Measurements from ENCODE around the gene KCNG2. TPM values are rescaled to one million over a fixed set of nuclear protein-coding genes. Genes with fewer than 3 reads are reported as not detected.

Gene KCNG2
- total and polyA plus RNA-seq, 2 of the 4 experiments (the other 2 are of a cell fraction), result not detected

DNA sequence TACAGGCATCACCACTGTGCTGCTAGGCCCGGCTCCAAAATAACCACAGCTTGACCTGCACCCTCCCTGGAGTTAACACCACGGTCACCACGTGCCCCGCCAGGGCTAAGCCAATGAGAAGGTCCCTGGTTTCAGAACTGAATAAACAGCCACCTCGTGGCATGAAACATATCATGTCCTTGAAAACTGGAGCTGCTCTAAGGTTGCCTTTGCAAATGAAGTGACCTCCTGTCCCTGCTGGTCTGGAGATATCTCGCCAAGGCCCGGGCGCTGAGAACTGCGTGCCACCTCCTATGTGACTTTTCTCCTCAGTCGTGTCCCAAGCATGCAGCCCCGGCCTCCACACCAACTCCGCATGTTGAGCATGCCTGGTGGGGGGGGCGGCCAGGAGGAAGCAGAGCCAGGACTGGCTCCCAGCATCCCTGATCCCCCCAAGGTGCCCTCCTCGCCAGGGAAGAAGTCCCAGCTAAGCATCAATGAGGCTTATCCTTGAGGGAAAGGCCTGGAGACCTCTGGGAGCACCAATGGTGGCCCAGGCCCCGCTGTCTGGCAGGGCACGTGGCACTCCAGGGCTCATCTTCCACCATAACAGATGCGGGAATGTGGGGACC, 16.3 kb upstream of the KCNG2 start:
- 100% methylated on average over 2 of the region's 17 CpGs; no CpG with 5 or more reads in 1 of the 2 experiments for WGBS, 2 experiments (ENCODE audit: extremely low coverage in 2 of 2, insufficient read length in 1 of 2)
- H3K4ac ChIP-seq (ENCODE audit: low read depth, low read length), result no peak overlapping the region
- no peak overlapping the region for H2BK15ac ChIP-seq (ENCODE audit: low read depth, low read length)
- no peak overlapping the region for H3K4me3 ChIP-seq (ENCODE audit: insufficient read depth, low read depth, low read length)
- ChIA-PET CTCF (no interaction called here), POLR2A (ENCODE audit: unreplicated experiment) (no interaction called here)
- no peaks in the 10 kb centered on the region for H4K20me1 ChIP-seq (ENCODE audit: insufficient read depth, low read length)
- H4K5ac ChIP-seq (ENCODE audit: low read depth, low read length), result no peak overlapping the region
- no peak for ATAC-seq (ENCODE audit: low read depth)
- H2AFZ ChIP-seq (replicated peaks; ENCODE audit: low read length, poor library complexity), result no peak overlapping the region
- H3K79me1 ChIP-seq (ENCODE audit: low read depth in 1 of 2, low read length in 2 of 2), result no peaks in the 10 kb centered on the region
- no peak overlapping the region for H3K9ac ChIP-seq (ENCODE audit: low read depth, low read length)
- no peak overlapping the region for H2BK20ac ChIP-seq (ENCODE audit: low read depth, low read length)
- H3K56ac ChIP-seq (ENCODE audit: extremely low read depth, insufficient read depth, low read length), result no peak overlapping the region
- peaks cover 28% of the 10 kb centered on the region for H3K27me3 ChIP-seq (ENCODE audit: control insufficient read depth, insufficient read depth, low read length)
- H3K18ac ChIP-seq (ENCODE audit: low read depth, low read length), result no peak overlapping the region
- H2AK9ac ChIP-seq (replicated peaks; ENCODE audit: low read depth, low read length, poor library complexity), result no peak overlapping the region
- H3K14ac ChIP-seq (replicated peaks; ENCODE audit: low read depth, low read length), result no peak overlapping the region
- no peak overlapping the region for H3K4me2 ChIP-seq (ENCODE audit: low read depth, low read length)
- no peaks in the 10 kb centered on the region for H3K36me3 ChIP-seq (ENCODE audit: control insufficient read depth, insufficient read depth, low read length)
- in situ Hi-C loops (cut with MboI; ENCODE audit: low sequenced_read_pairs), result no loop called here
- H2BK120ac ChIP-seq (ENCODE audit: low read depth, low read length), result no peak overlapping the region
- no peak overlapping the region for H3K27ac ChIP-seq (ENCODE audit: insufficient read depth, low read length)
- TF ChIP-seq MXI1 (IDR thresholded peaks at IDR 0.05; ENCODE audit: borderline replicate concordance, low read depth, low read length), result no peak
- no peak for TF ChIP-seq MAFK (IDR thresholded peaks at IDR 0.05; ENCODE audit: low read depth, low read length)
- no peak for TF ChIP-seq CTCF (conservative IDR thresholded peaks at IDR 0.05; ENCODE audit: low read depth, low read length)
- no peak for TF ChIP-seq CEBPB (IDR thresholded peaks at IDR 0.05; ENCODE audit: low read depth, low read length)
- TF ChIP-seq USF2 (IDR thresholded peaks at IDR 0.05; ENCODE audit: low read depth, low read length), result no peak
- intact Hi-C loops (cut with micrococcal nuclease), result no loop called here
- peaks cover 5% of the 10 kb centered on the region; the same call in 1 of the 2 replicates for H3K9me3 ChIP-seq (ENCODE audit: control insufficient read depth, insufficient read depth, low read length)
- no peak overlapping the region for H2AK5ac ChIP-seq (ENCODE audit: low read depth, low read length)
- BruUV-seq (replicated peaks), result no TSS peak
- H3K23ac ChIP-seq (ENCODE audit: low read depth, low read length), result no peak overlapping the region
- H3K4me1 ChIP-seq (ENCODE audit: control insufficient read depth, insufficient read depth, low read length), result peaks cover 3% of the 10 kb centered on the region; the same call in 1 of the 2 replicates
- DNase-seq, result no peak
- no peaks in the 10 kb centered on the region for H3K9me1 ChIP-seq (ENCODE audit: insufficient read depth, low read length)
- no peak overlapping the region for H4K91ac ChIP-seq (ENCODE audit: insufficient read depth, low read depth, low read length)
- H4K8ac ChIP-seq (ENCODE audit: low read depth in 2 of 2, low read length in 2 of 2), result no peak overlapping the region
- H2BK5ac ChIP-seq (ENCODE audit: low read depth, low read length, poor library complexity, severe bottlenecking), result no peak overlapping the region
- dilution Hi-C loops (cut with HindIII; ENCODE audit: low sequenced_read_pairs, unreplicated experiment), result no loop called here

All from IMR-90 (cell line).